H1 (cell line): Measurements from ENCODE around the gene SH3TC2. TPM values are rescaled to one million over a fixed set of nuclear protein-coding genes. Genes with fewer than 3 reads are reported as not detected.

ENCODE experiments used
- CBX8 ChIP-seq: fragments of 300-800, 300-1000 bp; sonication (generic); IDR thresholded peaks from 2 replicates; pipeline ENCODE4 v1.7.1; 2016; ENCODE audit warnings: low read depth, low read length, borderline replicate concordance
- CEBPB ChIP-seq: IDR thresholded peaks from 2 replicates; pipeline ENCODE4 v1.6.1; 2012; ENCODE audit warnings: low read depth, low read length
- JUN ChIP-seq: IDR thresholded peaks from 2 replicates; pipeline ENCODE4 v1.6.1; 2011; ENCODE audit warnings: low read depth, mild to moderate bottlenecking, improper control_type of control experiment, low read length
- SRF ChIP-seq: IDR thresholded peaks from 2 replicates; pipeline ENCODE4 v1.6.1; 2011; ENCODE audit warnings: mild to moderate bottlenecking, low read depth, low read length, moderate library complexity
- polyA plus RNA-seq, 7 experiments: library from polyadenylated mRNA; depleted of rRNA in 3 of 7; stranded (reverse) in 5 of 7; unstranded in 2 of 7; fragments of >200 nt in 5 of 7; fragments of 200-250 nt in 2 of 7; gene quantifications; 1 replicate in 5 of 7; 2 replicates in 1 of 7; 4 replicates in 1 of 7; pipeline versions ENCODE4 v1.2.1 to v1.2.3, GENCODE V29; 2011 to 2013; ENCODE audit warnings: missing spikeins in 2 of 7, mixed read lengths in 2 of 7
- total RNA-seq: library from RNA; stranded (reverse); fragmentation: NEBNext Ultra II Directional; extraction: Animal tissue kit (Norgen Biotek cat#: 25700); gene quantifications from 2 replicates; pipeline ENCODE4 v1.2.1, GENCODE V29; 2021

SH3TC2 gene
- total and polyA plus RNA-seq, 2 of the 8 experiments (the other 6 are each of a cell fraction or from before 2014, with no cell fraction given): 0.11 to 0.80 TPM

DNA sequence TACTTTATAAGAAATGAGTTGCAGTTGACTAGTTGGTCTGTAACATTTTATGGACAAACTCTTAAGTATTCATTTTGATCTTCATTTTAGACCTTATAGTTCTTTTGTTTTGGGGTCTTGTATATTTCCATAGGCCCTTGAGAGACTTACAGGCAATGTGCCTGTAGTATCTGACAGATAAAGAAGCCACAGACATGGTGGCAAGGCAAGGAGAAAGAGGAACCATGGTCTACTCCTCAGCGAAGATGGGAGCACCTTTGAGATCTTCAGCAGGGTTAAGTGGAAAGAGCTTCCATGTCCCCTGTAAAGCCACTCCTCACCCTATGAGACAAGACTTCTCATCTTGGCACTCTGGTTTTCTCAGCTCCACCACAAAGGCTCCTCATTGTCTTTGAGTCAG is 56.4 kb downstream of the SH3TC2 start (continued):
- TF ChIP-seq CEBPB (no peak), CBX8 (no peak), JUN (no peak), SRF (no peak)
